Dedifferentiated amniotic fluid mesenchymal stem cell (primary cell): ENCODE measurements around the gene ENDOU.

Source experiments
- DNase-seq: peaks from one replicate; pipeline ENCODE4 v3.0.0-alpha.2; 2016; ENCODE audit errors: extremely low spot score

The ENDOU gene

GRCh38 chr12:47725091-47725772, at the start of gene ENDOU:
Gene ENDOU (minus strand): TSS chr12:47725490. CDS start chr12:47725413, 77 bp downstream.
- DNase-seq: no peak

- DNase-seq: no peak
Measured at GRCh38 chr12:47774663-47775062, 49.4 kb upstream of the ENDOU start.

DNA sequence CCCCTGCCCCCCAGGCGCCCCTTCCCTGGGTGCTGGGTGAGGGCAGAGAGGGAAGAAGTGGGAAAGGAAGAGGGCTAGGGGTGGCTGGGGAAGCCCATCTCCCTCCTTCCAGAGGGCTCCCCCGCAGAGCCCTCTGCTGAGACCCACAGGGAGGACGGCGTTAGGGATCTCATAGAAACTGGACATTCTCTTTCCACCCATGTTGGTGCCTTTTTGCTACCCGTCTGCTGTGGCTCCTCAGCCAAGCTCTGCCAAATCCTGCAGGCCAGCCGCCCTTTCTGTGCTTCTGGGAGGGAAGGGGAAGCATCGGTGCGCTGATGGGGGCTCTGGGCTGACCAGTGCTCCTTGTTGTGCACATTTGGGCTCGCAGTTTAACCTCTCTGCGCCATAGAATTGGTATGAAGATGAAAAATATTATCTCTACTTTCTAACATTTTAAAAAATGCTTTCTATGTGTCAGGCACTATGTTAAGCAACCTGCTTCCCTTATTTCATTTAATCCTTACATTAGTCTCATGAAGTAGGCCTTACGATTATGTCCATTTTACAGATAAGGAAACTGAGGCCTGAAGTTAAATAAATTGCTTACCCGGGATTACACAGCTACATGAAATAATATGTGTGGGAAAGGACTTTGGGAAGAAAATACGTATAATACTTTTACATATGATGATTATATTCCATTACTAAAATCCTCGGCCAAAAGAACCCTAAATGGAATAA, 48.7 kb upstream of the ENDOU start:
- no peak for DNase-seq

DNA sequence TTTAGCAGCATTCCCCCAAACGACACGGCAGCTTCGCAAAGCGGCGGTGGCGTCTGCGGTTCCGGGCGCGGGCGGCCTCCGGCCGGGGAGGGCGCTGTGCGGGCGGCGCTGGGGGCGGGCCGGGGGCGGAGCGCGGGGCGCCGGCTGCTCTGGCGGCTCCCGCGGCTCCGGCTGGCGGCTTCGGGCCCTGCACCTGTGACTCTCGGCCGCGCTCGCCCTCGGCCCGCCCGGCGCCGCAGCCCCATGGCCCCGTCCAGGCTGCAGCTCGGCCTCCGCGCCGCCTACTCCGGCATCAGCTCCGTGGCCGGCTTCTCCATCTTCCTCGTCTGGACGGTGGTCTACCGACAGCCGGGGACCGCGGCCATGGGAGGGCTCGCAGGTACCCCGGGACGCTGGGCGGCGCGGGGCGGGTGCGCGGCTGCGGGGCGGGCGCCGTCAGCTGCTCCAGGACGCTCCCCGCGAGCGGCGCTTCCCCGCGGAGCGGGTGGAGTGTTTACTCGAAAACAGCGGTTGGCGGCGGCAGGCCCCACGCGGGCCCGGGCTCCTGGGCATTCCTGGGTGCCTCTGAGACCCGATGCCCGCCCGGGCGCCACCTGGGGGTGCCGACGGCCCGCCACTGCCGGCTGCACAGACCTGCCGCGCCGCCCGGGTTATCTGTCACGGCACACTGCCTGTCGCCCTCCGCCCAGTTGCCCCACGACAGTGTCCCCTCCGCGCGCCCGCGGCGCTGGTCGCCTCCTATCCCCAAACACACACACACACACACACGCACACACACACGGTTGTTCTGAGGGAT, 48.0 kb upstream of the ENDOU start, which contains the start of gene SLC48A1:
Gene SLC48A1 (plus strand): TSS at position 177 of the 796 bp plus-strand sequence. CDS start 67 bp downstream, at position 244.
- peak; percentile 44 for DNase-seq

DNA sequence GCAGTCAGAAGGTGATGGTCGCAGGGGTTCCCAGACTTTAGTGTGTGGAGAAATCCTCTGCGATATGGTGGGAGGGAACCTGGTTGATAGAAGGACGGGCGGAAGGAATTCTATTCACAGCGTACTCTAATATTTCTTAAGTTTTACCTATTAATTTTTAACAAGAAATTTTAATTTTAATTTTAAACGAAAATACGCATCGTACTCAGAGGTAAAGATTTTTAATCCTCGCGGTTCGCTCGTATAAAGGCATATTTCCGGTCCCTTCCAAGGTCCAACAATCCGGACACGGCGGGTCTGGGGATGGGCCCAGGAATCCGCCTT, 47.4 kb upstream of the ENDOU start:
- no peak for DNase-seq

DNA sequence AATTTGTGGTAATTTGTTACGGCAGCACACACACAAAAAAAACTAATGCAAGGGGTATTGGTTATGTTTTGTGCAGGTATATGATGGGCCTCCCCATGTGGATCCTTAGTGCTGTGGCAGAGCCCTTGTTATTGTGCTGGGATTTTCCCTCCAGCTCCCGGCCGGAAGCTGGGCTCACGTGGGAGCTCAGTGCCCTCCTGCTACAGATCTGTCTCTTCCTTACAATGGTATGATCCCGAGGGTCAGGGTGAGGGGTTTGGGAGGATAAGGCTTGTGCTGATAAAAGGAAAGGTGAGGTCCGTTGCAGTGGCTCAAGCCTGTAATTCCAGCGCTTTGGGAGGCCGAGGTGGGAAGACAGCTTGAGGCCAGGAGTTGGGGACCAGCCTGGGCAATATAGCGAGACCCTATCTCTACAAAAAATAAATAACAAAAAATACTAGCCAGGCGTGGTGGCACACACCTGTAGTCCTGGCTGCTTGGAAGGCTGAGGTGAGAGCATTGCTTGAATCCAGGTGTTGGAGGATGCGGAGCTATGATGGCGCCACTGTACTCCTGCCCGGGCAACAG, 46.9 kb upstream of the ENDOU start:
- no peak for DNase-seq

DNA sequence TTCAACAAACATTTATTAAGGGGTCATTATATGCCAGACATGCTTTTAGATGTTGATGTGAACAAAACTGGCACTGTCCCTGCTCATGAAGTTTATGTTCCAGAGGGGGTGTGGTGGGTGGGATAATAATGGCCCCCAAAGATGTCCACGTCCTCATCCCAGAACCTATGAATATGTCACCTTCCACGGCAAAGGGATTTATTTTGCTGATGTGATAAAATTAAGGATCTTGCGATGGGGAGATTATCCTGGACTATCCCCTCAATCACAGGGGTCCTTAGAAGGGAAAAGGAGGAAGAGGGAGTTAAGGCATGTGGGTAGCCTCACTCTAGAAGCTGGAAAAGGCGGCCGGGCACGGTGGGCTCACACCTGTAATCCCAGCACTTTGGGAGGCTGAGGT, 46.0 kb upstream of the ENDOU start:
- DNase-seq: no peak

- DNase-seq: peak; percentile 24
Measured at GRCh38 chr12:47770086-47770726, 44.9 kb upstream of the ENDOU start.

DNA sequence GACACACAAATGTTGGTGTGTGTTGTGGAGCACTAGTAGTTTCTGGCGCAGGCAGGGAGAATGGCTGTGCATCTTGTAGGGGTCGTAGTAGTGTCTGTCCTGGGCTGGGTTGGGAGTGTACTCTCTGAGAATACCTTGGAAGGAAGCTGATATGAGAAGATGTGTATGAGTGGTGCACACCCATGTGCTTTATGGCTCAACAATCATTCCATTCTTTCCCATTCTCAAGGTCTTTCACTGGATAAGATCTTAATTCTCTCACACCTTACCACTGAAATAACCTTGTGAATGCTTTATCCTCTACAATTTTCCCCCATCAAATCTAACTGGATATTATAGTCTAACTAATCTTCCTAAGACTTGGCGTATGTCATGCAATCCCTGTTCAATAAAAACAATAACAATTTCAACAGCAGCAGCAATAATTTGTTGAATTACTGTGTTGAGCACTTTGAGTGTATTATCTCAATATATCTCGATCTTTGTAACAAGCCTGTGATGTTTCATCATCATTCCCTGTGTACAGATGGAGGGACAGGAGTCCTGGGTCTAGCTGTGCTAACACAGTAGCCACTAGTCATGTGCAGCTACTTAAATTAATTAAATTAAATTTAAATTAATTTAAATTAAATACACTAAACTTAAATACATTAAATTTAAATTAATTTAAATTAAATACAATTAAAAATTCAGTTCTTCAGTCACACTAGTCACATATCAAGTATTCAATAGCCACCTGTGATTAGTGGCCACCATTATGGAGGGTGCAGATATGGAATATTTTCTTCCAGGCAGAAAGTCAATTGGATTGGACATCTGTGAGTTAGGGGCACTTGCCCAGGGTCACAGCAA, 44.2 kb upstream of the ENDOU start:
- DNase-seq: no peak

GRCh38 chr12:47768323-47768811, 43.1 kb upstream of the ENDOU start:
- no peak for DNase-seq

GRCh38 chr12:47767216-47767724, 42.0 kb upstream of the ENDOU start:
- no peak for DNase-seq

GRCh38 chr12:47766502-47767215, 41.4 kb upstream of the ENDOU start:
- no peak for DNase-seq

- DNase-seq: no peak
Measured at GRCh38 chr12:47763481-47764346, 38.4 kb upstream of the ENDOU start.

- no peak for DNase-seq
Measured at GRCh38 chr12:47762850-47763465, 37.7 kb upstream of the ENDOU start.

DNA sequence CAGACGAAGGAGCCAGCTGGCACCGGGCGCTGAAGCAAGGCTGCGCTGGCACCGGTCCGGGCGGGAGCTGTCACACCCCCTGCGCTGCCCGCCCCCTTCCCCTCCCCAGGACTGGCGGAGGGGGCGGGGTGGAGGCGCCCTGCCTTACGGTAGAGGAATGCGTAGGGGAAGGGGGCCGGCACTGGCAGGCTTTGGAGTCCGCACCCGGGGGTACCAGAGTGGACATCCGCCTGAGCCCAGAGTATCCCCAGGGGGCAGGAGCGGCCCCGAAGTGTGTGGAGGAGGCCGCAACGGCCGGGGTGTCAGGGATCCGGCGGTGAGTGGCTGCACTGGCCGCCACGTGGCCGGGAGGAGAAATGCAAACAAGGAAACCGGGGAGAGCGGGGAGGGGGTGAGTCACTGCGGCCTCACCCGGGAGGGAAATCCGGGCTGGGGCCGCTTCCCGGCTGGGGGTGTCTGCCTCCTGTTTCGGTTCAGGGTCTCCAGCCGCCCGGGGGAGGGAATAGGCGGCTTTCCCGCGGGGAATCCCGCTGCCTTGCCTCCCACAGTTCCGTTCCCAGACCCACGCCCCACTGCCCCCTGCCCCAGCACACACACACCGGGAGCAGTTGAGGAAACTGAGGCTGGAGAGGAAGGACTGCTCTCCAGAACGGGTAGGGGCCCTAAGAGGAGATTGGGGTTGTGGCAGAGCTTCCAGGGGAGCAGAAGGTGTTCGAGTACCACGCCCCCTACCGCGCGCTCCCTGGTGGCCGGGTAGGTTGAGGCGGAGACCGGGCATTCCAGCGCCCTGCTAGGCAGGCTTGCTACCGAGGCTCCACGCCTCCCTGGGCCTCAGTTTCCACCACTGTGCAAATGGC, 33.8 kb upstream of the ENDOU start, which contains the start of gene RAPGEF3:
Gene RAPGEF3 (minus strand): TSS at position 47 of the 857 bp plus-strand sequence. CDS start 324 bp downstream, outside the sequence.
- DNase-seq: peak; percentile 74

DNA sequence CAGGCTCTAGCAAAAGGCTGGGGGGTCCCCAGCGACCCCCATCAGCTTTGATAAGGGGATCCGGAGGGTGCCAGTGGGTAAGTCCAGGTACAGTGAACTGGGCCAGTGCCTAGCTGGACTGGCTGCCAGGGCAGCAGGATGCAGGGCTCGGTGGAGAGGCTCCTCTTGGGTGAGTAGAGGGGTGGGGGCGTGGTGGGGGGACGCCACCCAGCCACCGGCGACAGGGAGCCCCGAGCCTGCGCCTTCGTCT, 33.2 kb upstream of the ENDOU start:
- DNase-seq: no peak

- no peak for DNase-seq
Measured at GRCh38 chr12:47757840-47758583, 32.7 kb upstream of the ENDOU start.
